Measurements from ENCODE around the gene FAM184A. TPM values are rescaled to one million over a fixed set of nuclear protein-coding genes. Genes with fewer than 3 reads are reported as not detected.

The FAM184A gene
- total RNA-seq, 4 donors from 2014 or later: 7.6 to 11.2 (median 9.0) TPM

DNA sequence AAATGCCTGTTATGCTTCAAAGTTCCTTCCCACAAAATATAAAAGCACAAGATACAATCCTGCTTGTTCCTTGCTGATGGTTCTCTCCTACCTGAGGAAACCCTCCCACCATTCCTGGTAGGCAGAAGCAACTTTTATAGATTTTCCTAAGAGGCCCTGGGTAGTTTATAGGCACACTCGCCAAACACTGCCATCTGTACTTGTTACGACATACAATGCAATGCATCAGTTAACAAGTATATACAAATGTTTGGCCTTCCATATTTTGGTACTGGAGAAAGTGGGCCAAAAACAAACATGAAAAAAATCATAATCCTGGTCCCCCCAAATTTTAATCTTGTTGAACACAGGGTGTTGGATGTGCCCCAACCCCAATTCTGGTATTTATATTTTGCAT is 160.1 kb downstream of the FAM184A start:
- TF ChIP-seq POLR2AphosphoS5 (IDR thresholded peaks at IDR 0.05) (no peak), CTCF (IDR thresholded peaks at IDR 0.05) (no peak), EP300 (IDR thresholded peaks at IDR 0.05) (no peak), POLR2A (IDR thresholded peaks at IDR 0.05; ENCODE audit: low read depth) (no peak)
- DNase-seq (ENCODE audit: extremely low spot score): no peak
- Histone ChIP-seq H3K27ac (replicated peaks in 1 of 4) (no peak overlapping the region), H3K4me3 (no peak overlapping the region), H3K36me3 (peaks cover 26 to 91% (median 74%) of the 10 kb centered on the region in 4 donors), H3K4me1 (no peaks in the 10 kb centered on the region), H3K27me3 (no peaks in the 10 kb centered on the region), H3K9me3 (no peaks in the 10 kb centered on the region)
- WGBS: 93% methylated on average over 2 of the region's 2 CpGs
- intact Hi-C loops (cut with DNase I): no loop called here

DNA sequence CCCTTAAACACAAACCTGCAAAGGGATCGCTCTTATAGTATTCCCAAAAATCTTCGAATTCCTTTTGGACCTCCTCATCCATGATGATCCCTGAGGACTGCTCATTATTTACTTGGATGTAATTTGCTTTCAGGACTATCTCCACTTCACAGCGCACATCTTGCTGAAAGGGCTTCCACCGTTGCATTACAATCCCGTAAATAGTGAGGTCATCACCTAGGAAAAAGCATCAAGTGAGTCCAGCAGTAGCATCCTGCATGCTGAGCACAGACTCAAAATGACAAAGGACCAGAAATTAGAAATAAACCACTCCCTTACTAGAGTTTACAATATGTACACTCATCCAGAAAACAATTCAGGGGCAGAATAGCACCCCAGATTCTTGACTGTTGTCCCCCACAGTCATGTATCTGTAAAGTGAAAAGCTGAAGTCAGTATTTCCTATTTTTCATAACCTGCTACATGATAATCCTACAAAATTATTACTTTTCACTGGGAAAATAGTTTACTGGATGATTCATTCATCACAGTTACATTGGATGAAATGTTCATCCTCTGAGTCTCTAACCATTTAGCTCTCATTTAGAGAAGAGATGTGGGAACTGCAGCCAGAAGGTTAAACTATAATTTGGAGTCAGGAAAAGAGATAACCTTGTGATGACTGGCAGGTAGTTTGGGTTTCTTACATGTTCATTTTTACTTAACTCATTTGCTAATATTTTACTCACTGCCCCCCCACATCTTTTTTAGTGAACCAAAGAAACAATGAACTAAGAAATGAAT is 160.7 kb downstream of the FAM184A start:
- WGBS: 91% methylated on average over 5 of the region's 5 CpGs
- no peaks in the 10 kb centered on the region for H3K27me3 ChIP-seq
- H3K27ac ChIP-seq (replicated peaks in 1 of 4): no peak overlapping the region
- H3K4me1 ChIP-seq: no peaks in the 10 kb centered on the region
- intact Hi-C loops (cut with DNase I): no loop called here
- no peak for DNase-seq (ENCODE audit: extremely low spot score)
- no peak overlapping the region for H3K4me3 ChIP-seq
- TF ChIP-seq CTCF (IDR thresholded peaks at IDR 0.05) (no peak), POLR2A (IDR thresholded peaks at IDR 0.05; ENCODE audit: low read depth) (no peak), POLR2AphosphoS5 (IDR thresholded peaks at IDR 0.05) (no peak), EP300 (IDR thresholded peaks at IDR 0.05) (no peak)
- H3K36me3 ChIP-seq: peaks cover 25 to 91% (median 73%) of the 10 kb centered on the region in 4 donors
- H3K9me3 ChIP-seq: no peaks in the 10 kb centered on the region

DNA sequence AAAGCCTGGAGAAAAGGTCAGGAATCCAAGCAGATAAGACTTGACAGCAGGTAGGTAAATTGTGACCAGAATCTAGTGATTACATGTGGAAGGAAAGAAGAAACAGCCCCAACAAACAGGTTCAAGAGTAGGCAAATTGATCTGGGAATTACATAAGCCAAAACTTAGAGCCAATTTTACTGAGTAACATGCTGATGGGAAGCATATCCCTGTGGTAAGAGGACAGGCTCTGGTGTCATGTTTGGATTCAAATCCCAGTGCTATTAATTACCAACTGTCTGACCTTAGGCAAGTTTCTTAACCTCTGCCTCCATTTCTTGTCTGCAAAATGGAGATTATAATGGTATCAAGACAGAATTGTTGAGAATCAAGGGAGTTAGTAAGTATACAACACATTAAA is 163.9 kb downstream of the FAM184A start:
- no peak for DNase-seq (ENCODE audit: extremely low spot score)
- Histone ChIP-seq H3K27me3 (no peaks in the 10 kb centered on the region), H3K27ac (replicated peaks in 1 of 4) (no peak overlapping the region), H3K36me3 (peaks cover 12 to 92% (median 65%) of the 10 kb centered on the region in 4 donors), H3K4me1 (no peaks in the 10 kb centered on the region), H3K9me3 (no peaks in the 10 kb centered on the region), H3K4me3 (no peak overlapping the region)
- intact Hi-C loops (cut with DNase I): no loop called here
- no peak for TF ChIP-seq POLR2A (IDR thresholded peaks at IDR 0.05; ENCODE audit: low read depth)
- no peak for TF ChIP-seq EP300 (IDR thresholded peaks at IDR 0.05)
- TF ChIP-seq POLR2AphosphoS5 (IDR thresholded peaks at IDR 0.05): no peak
- TF ChIP-seq CTCF (IDR thresholded peaks at IDR 0.05): no peak

DNA sequence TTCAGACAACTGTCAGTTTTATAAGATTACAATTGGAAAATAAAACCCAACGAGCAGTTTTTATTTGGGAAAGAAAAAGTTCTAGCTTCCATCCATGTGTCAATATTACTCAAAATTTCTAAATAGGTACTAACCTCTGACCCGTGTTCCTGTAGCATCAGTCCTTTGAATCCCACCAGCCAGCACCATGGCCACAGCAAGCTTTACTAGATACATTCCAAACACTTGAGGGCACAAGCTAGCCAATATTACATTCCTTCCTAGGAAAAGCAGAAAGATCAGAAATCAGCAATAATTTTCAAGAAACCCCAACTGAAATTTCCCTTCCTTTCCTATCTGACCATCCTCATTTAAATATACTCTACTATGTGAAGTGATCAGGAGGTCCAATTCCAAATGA is 165.3 kb downstream of the FAM184A start:
- no peaks in the 10 kb centered on the region for H3K9me3 ChIP-seq
- no peaks in the 10 kb centered on the region for H3K4me1 ChIP-seq
- 82% methylated on average over 2 of the region's 2 CpGs for WGBS
- TF ChIP-seq POLR2AphosphoS5 (IDR thresholded peaks at IDR 0.05): no peak
- no peak for TF ChIP-seq CTCF (IDR thresholded peaks at IDR 0.05)
- TF ChIP-seq EP300 (IDR thresholded peaks at IDR 0.05): no peak
- no peak for TF ChIP-seq POLR2A (IDR thresholded peaks at IDR 0.05; ENCODE audit: low read depth)
- no peaks in the 10 kb centered on the region for H3K27me3 ChIP-seq
- intact Hi-C loops (cut with DNase I): no loop called here
- H3K27ac ChIP-seq (replicated peaks in 1 of 4): no peak overlapping the region
- no peak overlapping the region for H3K4me3 ChIP-seq
- H3K36me3 ChIP-seq: peaks cover 14 to 96% (median 75%) of the 10 kb centered on the region in 4 donors
- DNase-seq (ENCODE audit: extremely low spot score): no peak

Measured in esophagus muscularis mucosa (tissue), 4 donors.